HCT116 (cell line): Measurements from ENCODE around the gene STH. TPM values are rescaled to one million over a fixed set of nuclear protein-coding genes. Genes with fewer than 3 reads are reported as not detected.

Experiments used
- ATAC-seq: fragments of 200-7000 bp; cut with Tn5 transposase; 2 replicates; pipeline ENCODE4 v1.9.1; 2020; ENCODE audit warnings: mild to moderate bottlenecking, moderate library complexity
- BruUV-seq: library from RNA; stranded (reverse); fragments of 400-500 nt; replicated peaks from 2 replicates; lab custom pipeline; 2021; lab: Mats Ljungman, UMichigan
- CTCF ChIA-PET: fragments of 300-600 bp; sonication (Branson Sonifier 250); formaldehyde crosslinking; loops from one replicate; lab custom pipeline; 2021; ENCODE audit warnings: antibody characterized with exemption; lab: Charles Lee
- POLR2A ChIA-PET: fragments of 300-600, 350-600 bp; sonication (Branson Sonifier 250); formaldehyde crosslinking; loops from one replicate; lab custom pipeline; 2021; ENCODE audit warnings: antibody characterized with exemption; lab: Charles Lee
- RAD21 ChIA-PET, 2 experiments: fragments of 300-600 bp; sonication (Branson Sonifier 250); formaldehyde crosslinking; loops; one replicate each; lab custom pipeline; 2023; ENCODE audit warnings: low total read pairs in 2 of 2; ENCODE audit not compliant: uncharacterized antibody in 2 of 2, unreplicated experiment in 2 of 2, low non-redundant PET in 1 of 2; lab: Charles Lee
- DNase-seq: peaks from one replicate; pipeline ENCODE4 v3.0.0-alpha.2; 2010; ENCODE audit warnings: low read depth, low spot score
- H2AFZ ChIP-seq: fragments of 200-600 bp; shearing (Covaris generic), sonication (generic); 2 replicates; pipeline ENCODE4 v1.6.1; 2017; ENCODE audit warnings: low read depth, mixed run types, mixed read lengths, antibody characterized with exemption, low read length; ENCODE audit not compliant: poor library complexity, severe bottlenecking
- H3K27ac ChIP-seq: 2 replicates; pipeline ENCODE4 v1.5.1; 2012; ENCODE audit warnings: low read depth, low read length
- H3K27me3 ChIP-seq: fragments of 200-600 bp; sonication (generic); 2 replicates; pipeline ENCODE4 v1.6.1; 2016; ENCODE audit warnings: mixed run types, low read length, mixed read lengths; ENCODE audit not compliant: insufficient read depth
- H3K36me3 ChIP-seq, 2 experiments: fragments of 200-500 bp in 1 of 2; fragments of 200-600 bp in 1 of 2; sonication (Bioruptor generic) in 1 of 2; sonication (generic) in 1 of 2; 2 replicates each; pipeline versions ENCODE4 v1.5.1 to v1.6.1; 2014 to 2016; ENCODE audit warnings: low read length in 2 of 2, inconsistent platforms in 1 of 2, mixed read lengths in 1 of 2, mixed run types in 1 of 2; ENCODE audit not compliant: insufficient read depth in 2 of 2, control insufficient read depth in 1 of 2
- H3K4me1 ChIP-seq, 2 experiments: fragments of 200-600 bp in 1 of 2; sonication (generic) in 1 of 2; 2 replicates each; pipeline versions ENCODE4 v1.5.1 to v1.6.1; 2012 to 2017; ENCODE audit warnings: low read length in 2 of 2, inconsistent platforms in 1 of 2, mild to moderate bottlenecking in 1 of 2, mixed read lengths in 1 of 2, mixed run types in 1 of 2, moderate library complexity in 1 of 2; ENCODE audit not compliant: insufficient read depth in 2 of 2, control insufficient read depth in 1 of 2
- H3K4me2 ChIP-seq: fragments of 200-600 bp; sonication (generic); 2 replicates; pipeline ENCODE4 v1.6.1; 2017; ENCODE audit warnings: mixed run types, low read length, mixed read lengths
- H3K4me3 ChIP-seq, 2 experiments: fragments of 200-600 bp in 1 of 2; sonication (generic) in 1 of 2; replicated peaks in 1 of 2; 2 replicates each; pipeline ENCODE4 v1.5.1; 2011 to 2016; ENCODE audit warnings: low read length in 2 of 2, control low read depth in 1 of 2, low read depth in 1 of 2, mild to moderate bottlenecking in 1 of 2, mixed read lengths in 1 of 2, mixed run types in 1 of 2
- H3K79me2 ChIP-seq: fragments of 200-600 bp; sonication (generic); 2 replicates; pipeline ENCODE4 v1.6.1; 2017; ENCODE audit warnings: mild to moderate bottlenecking, mixed run types, low read length, moderate library complexity, mixed read lengths; ENCODE audit not compliant: insufficient read depth
- H3K9ac ChIP-seq: fragments of 200-600 bp; sonication (generic); 2 replicates; pipeline ENCODE4 v1.6.1; 2016; ENCODE audit warnings: low read length, mixed read lengths
- H3K9me2 ChIP-seq: fragments of 200-600 bp; sonication (generic), shearing (Covaris generic); 2 replicates; pipeline ENCODE4 v1.6.1; 2017; ENCODE audit warnings: mixed run types, mild to moderate bottlenecking, moderate library complexity; ENCODE audit not compliant: insufficient read depth
- H3K9me3 ChIP-seq, 2 experiments: fragments of 200-500 bp in 1 of 2; fragments of 200-600 bp in 1 of 2; sonication (Bioruptor generic) in 1 of 2; sonication (generic) in 1 of 2; 2 replicates each; pipeline ENCODE4 v1.6.1; 2014 to 2017; ENCODE audit warnings: low read length in 2 of 2, mixed read lengths in 2 of 2, inconsistent platforms in 1 of 2, low read depth in 1 of 2, mild to moderate bottlenecking in 1 of 2, mixed run types in 1 of 2, moderate library complexity in 1 of 2; ENCODE audit not compliant: control insufficient read depth in 1 of 2, insufficient read depth in 1 of 2
- H4K20me1 ChIP-seq: fragments of 200-600 bp; sonication (generic), shearing (Covaris generic); 2 replicates; pipeline ENCODE4 v1.6.1; 2017; ENCODE audit warnings: mixed run types, mild to moderate bottlenecking, moderate library complexity; ENCODE audit not compliant: insufficient read depth
- EGR1 ChIP-seq: IDR thresholded peaks from 2 replicates; pipeline ENCODE4 v1.6.1; 2012; ENCODE audit warnings: low read depth
- ELF1 ChIP-seq: IDR thresholded peaks from 2 replicates; pipeline ENCODE4 v1.6.1; 2012; ENCODE audit warnings: low read depth, borderline replicate concordance
- EZH2 ChIP-seq: fragments of 200-600 bp; sonication (generic); IDR thresholded peaks from 2 replicates; pipeline ENCODE4 v1.6.1; 2017; ENCODE audit warnings: antibody characterized with exemption, mixed run types
- POLR2AphosphoS5 ChIP-seq: IDR thresholded peaks from 2 replicates; pipeline ENCODE4 v1.6.1; 2011; ENCODE audit warnings: mild to moderate bottlenecking, low read depth, low read length, moderate library complexity
- TCF7L2 ChIP-seq: IDR thresholded peaks from 2 replicates; pipeline ENCODE4 v1.7.0; 2011; ENCODE audit warnings: borderline replicate concordance, inconsistent platforms; ENCODE audit not compliant: insufficient read depth, insufficient read length; ENCODE audit errors: extremely low read depth
- YY1 ChIP-seq: IDR thresholded peaks from 2 replicates; pipeline ENCODE4 v1.6.1; 2011; ENCODE audit warnings: low read length, low read depth, moderate library complexity, mild to moderate bottlenecking; ENCODE audit not compliant: insufficient replicate concordance; ENCODE audit errors: extremely low read depth
- ZFX ChIP-seq: fragments of 450-650 bp; IDR thresholded peaks from 2 replicates; pipeline ENCODE4 v1.6.1; 2017
- intact Hi-C: fragments of 100-400 bp; cut with micrococcal nuclease; formaldehyde crosslinking; loops from 2 replicates; pipeline ENCODE4 v1.10.0; 2022
- total RNA-seq: library from RNA; stranded (reverse); gene quantifications from one replicate; pipeline ENCODE4 v1.2.1, GENCODE V29; 2021; ENCODE audit not compliant: unreplicated experiment
- TF ChIP-seq, protein P1 (sequence below), 3 experiments: fragments of 200-600 bp in 1 of 3; sonication (generic) in 1 of 3; IDR thresholded peaks in 2 of 3; conservative IDR thresholded peaks in 1 of 3; 2 replicates each; pipeline ENCODE4 v1.5.1; 2012 to 2017; ENCODE audit warnings: low read depth in 2 of 3, low read length in 2 of 3, antibody characterized with exemption in 1 of 3, borderline replicate concordance in 1 of 3, control low read depth in 1 of 3, mild to moderate bottlenecking in 1 of 3, mixed read lengths in 1 of 3, mixed run types in 1 of 3, moderate library complexity in 1 of 3; ENCODE audit not compliant: insufficient read depth in 1 of 3
- TF ChIP-seq, protein P2 (sequence below): IDR thresholded peaks from 2 replicates; pipeline ENCODE4 v1.6.1; 2012

Gene STH
- total RNA-seq, 1 experiment from 2014 or later, result not detected

DNA sequence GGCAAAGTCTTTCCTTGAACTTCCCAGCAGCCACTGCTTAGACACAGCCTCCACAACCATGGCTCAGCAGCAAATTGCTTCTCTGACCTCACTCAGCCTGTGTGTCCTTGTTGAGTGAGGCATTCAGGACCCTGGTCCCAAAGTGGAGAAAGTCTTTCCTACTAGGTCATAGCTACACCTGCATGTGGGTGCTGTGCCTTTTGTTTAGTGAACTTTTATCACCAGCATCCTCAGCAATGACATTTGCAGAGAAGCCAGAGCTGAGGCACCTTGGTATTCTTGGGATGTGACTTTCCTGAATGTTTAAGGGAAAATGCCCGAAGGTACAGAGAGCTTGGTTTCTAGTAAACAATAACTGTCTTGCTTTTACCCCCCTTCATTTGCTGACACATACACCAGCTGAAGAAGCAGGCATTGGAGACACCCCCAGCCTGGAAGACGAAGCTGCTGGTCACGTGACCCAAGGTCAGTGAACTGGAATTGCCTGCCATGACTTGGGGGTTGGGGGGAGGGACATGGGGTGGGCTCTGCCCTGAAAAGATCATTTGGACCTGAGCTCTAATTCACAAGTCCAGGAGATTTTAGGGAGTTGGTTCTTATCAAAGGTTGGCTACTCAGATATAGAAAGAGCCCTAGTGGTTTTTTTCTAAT is 20.9 kb upstream of the STH start:
- BruUV-seq, result no TSS peak

More for the DNA sequence above, 20.9 kb upstream of the STH start:
- TF ChIP-seq POLR2AphosphoS5 (no peak), ELF1 (no peak), TCF7L2 (no peak), YY1 (no peak), EZH2 (no peak), ZFX (no peak), EGR1 (no peak)
- TF ChIP-seq, protein P1, sequence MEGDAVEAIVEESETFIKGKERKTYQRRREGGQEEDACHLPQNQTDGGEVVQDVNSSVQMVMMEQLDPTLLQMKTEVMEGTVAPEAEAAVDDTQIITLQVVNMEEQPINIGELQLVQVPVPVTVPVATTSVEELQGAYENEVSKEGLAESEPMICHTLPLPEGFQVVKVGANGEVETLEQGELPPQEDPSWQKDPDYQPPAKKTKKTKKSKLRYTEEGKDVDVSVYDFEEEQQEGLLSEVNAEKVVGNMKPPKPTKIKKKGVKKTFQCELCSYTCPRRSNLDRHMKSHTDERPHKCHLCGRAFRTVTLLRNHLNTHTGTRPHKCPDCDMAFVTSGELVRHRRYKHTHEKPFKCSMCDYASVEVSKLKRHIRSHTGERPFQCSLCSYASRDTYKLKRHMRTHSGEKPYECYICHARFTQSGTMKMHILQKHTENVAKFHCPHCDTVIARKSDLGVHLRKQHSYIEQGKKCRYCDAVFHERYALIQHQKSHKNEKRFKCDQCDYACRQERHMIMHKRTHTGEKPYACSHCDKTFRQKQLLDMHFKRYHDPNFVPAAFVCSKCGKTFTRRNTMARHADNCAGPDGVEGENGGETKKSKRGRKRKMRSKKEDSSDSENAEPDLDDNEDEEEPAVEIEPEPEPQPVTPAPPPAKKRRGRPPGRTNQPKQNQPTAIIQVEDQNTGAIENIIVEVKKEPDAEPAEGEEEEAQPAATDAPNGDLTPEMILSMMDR (IDR thresholded peaks at IDR 0.05 in 2 of 3, conservative IDR thresholded peaks at IDR 0.05 in 1 of 3; ENCODE audit: borderline replicate concordance in 1 of 3, insufficient read depth in 1 of 3, low read depth in 2 of 3, low read length in 2 of 3), result no peak
- TF ChIP-seq, protein P2, sequence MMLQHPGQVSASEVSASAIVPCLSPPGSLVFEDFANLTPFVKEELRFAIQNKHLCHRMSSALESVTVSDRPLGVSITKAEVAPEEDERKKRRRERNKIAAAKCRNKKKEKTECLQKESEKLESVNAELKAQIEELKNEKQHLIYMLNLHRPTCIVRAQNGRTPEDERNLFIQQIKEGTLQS, result no peak
- H3K9me2 ChIP-seq, result no peaks in the 10 kb centered on the region
- no peak overlapping the region for H3K4me3 ChIP-seq
- H3K4me1 ChIP-seq, result no peaks in the 10 kb centered on the region
- no peak overlapping the region for H3K27ac ChIP-seq
- no peak overlapping the region for H3K9ac ChIP-seq
- RAD21 ChIA-PET, result no interaction called here
- H3K27me3 ChIP-seq, result no peaks in the 10 kb centered on the region
- intact Hi-C loops, result no loop called here
- H3K9me3 ChIP-seq, result no peaks in the 10 kb centered on the region
- H3K79me2 ChIP-seq, result no peaks in the 10 kb centered on the region
- no peak overlapping the region for H3K4me2 ChIP-seq
- POLR2A ChIA-PET, result no interaction called here
- H2AFZ ChIP-seq, result no peak overlapping the region
- ATAC-seq, result no peak
- no peaks in the 10 kb centered on the region for H3K36me3 ChIP-seq
- no peak for DNase-seq
- H4K20me1 ChIP-seq, result no peaks in the 10 kb centered on the region
- CTCF ChIA-PET, result no interaction called here
